Neuronal stem cell (in vitro differentiated cells): ENCODE measurements around the gene SAMD7.

Experiments
- DNase-seq: peaks from one replicate; pipeline ENCODE4 v3.0.0-alpha.2; 2013; ENCODE audit warnings: low spot score
- H2AFZ ChIP-seq: one replicate; pipeline ENCODE4 v1.6.1; 2013; ENCODE audit warnings: mild to moderate bottlenecking, low read length, inconsistent platforms
- H2AK5ac ChIP-seq: 2 replicates; pipeline ENCODE4 v1.6.1; 2013; ENCODE audit warnings: low read depth, mild to moderate bottlenecking, inconsistent platforms, low read length, moderate library complexity, mixed read lengths
- H2BK120ac ChIP-seq: 2 replicates; pipeline ENCODE4 v1.6.1; 2013; ENCODE audit warnings: low read depth, mild to moderate bottlenecking, inconsistent platforms, low read length, moderate library complexity, mixed read lengths
- H2BK12ac ChIP-seq: one replicate; pipeline ENCODE4 v1.6.1; 2013; ENCODE audit warnings: low read length, inconsistent platforms
- H2BK15ac ChIP-seq: 2 replicates; pipeline ENCODE4 v1.6.1; 2013; ENCODE audit warnings: mild to moderate bottlenecking, low read length, inconsistent platforms, mixed read lengths
- H2BK5ac ChIP-seq: one replicate; pipeline ENCODE4 v1.6.1; 2013; ENCODE audit warnings: inconsistent platforms, mild to moderate bottlenecking, low read length, moderate library complexity
- H3K14ac ChIP-seq: one replicate; pipeline ENCODE4 v1.6.1; 2013; ENCODE audit warnings: low read length, inconsistent platforms
- H3K18ac ChIP-seq: 2 replicates; pipeline ENCODE4 v1.6.1; 2013; ENCODE audit warnings: low read length, inconsistent platforms
- H3K23ac ChIP-seq: 2 replicates; pipeline ENCODE4 v1.6.1; 2013; ENCODE audit warnings: low read depth, mild to moderate bottlenecking, mixed read lengths, low read length, inconsistent platforms; ENCODE audit not compliant: poor library complexity
- H3K27ac ChIP-seq: replicated peaks from 3 replicates; pipeline ENCODE4 v1.5.1; 2013; ENCODE audit warnings: low read length, inconsistent platforms
- H3K27me3 ChIP-seq, 3 experiments: 2 replicates each; pipeline ENCODE4 v1.6.1; 2013; ENCODE audit warnings: low read length in 3 of 3, mild to moderate bottlenecking in 2 of 3, inconsistent platforms in 1 of 3, low read depth in 1 of 3, mixed read lengths in 1 of 3, moderate library complexity in 1 of 3; ENCODE audit not compliant: control insufficient read depth in 3 of 3, insufficient read depth in 3 of 3
- H3K36me3 ChIP-seq, 2 donors: replicated peaks in 1 of 2; 2 replicates each; pipeline ENCODE4 v1.6.1; 2013; ENCODE audit warnings: low read length in 2 of 2; ENCODE audit not compliant: control insufficient read depth in 2 of 2, insufficient read depth in 2 of 2
- H3K4ac ChIP-seq: 2 replicates; pipeline ENCODE4 v1.6.1; 2013; ENCODE audit warnings: inconsistent platforms, mild to moderate bottlenecking, low read length, moderate library complexity
- H3K4me1 ChIP-seq, 2 donors: 1 replicate in 1 of 2; 2 replicates in 1 of 2; pipeline ENCODE4 v1.6.1; 2013; ENCODE audit warnings: low read length in 2 of 2, low read depth in 1 of 2; ENCODE audit not compliant: control insufficient read depth in 2 of 2, insufficient read depth in 1 of 2
- H3K4me2 ChIP-seq: one replicate; pipeline ENCODE4 v1.6.1; 2013; ENCODE audit warnings: mild to moderate bottlenecking, low read length, inconsistent platforms; ENCODE audit not compliant: insufficient read depth, poor library complexity, severe bottlenecking
- H3K4me3 ChIP-seq, 2 donors: 2 replicates each; pipeline ENCODE4 v1.5.1; 2013; ENCODE audit warnings: low read length in 2 of 2, mild to moderate bottlenecking in 2 of 2, inconsistent platforms in 1 of 2, moderate library complexity in 1 of 2
- H3K79me1 ChIP-seq: one replicate; pipeline ENCODE4 v1.6.1; 2013; ENCODE audit warnings: low read depth, mild to moderate bottlenecking, inconsistent platforms, low read length, moderate library complexity
- H3K9ac ChIP-seq: one replicate; pipeline ENCODE4 v1.6.1; 2013; ENCODE audit warnings: mild to moderate bottlenecking, low read depth, low read length, inconsistent platforms; ENCODE audit not compliant: poor library complexity
- H3K9me3 ChIP-seq, 2 donors: replicated peaks in 1 of 2; 2 replicates each; pipeline versions ENCODE3 to v1.6.1; 2013; ENCODE audit warnings: low read length in 2 of 2, mild to moderate bottlenecking in 2 of 2, inconsistent platforms in 1 of 2, low read depth in 1 of 2, mixed read lengths in 1 of 2, moderate library complexity in 1 of 2; ENCODE audit not compliant: control insufficient read depth in 2 of 2, insufficient read depth in 1 of 2
- H4K8ac ChIP-seq: one replicate; pipeline ENCODE4 v1.6.1; 2013; ENCODE audit warnings: low read depth, mild to moderate bottlenecking, inconsistent platforms, low read length, moderate library complexity
- H4K91ac ChIP-seq: one replicate; pipeline ENCODE4 v1.6.1; 2013; ENCODE audit warnings: low read length, low read depth, mild to moderate bottlenecking, inconsistent platforms; ENCODE audit not compliant: poor library complexity
- WGBS, 2 donors: extraction: QIAGEN DNeasy Blood & Tissue Kit; methylation state at CpG; one replicate each; pipeline ENCODE4 v1.1.7; 2013; ENCODE audit warnings: missing lambda C conversion rate in 2 of 2, mixed read lengths in 1 of 2; ENCODE audit not compliant: insufficient read length in 2 of 2, insufficient replicate concordance in 1 of 2; ENCODE audit errors: extremely low coverage in 2 of 2; 5-methylcytosine and 5-hydroxymethylcytosine counted together

The SAMD7 gene

DNA sequence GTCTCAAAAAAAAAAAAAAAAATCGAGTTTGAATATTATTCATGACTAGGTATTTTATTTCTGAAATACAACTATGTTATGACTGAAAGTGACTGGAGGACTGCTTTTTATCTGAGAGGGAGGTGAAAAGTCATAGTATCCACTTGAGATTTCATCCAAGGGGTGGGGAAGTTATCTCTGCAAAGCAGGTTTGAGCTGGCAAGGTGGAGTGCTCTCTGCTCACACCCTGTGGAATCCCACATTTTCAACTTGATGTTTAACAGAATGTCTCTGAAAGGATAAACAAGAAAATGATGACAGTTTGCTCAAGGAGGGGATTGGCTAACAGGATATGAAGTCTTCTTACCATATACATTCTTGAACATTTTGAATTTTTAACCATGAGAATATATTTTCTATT lies 27.9 kb downstream of the SAMD7 start:
- Histone ChIP-seq H4K8ac (no peak overlapping the region), H3K27ac (no peak overlapping the region), H3K36me3 (no peaks in the 10 kb centered on the region), H2AK5ac (no peak overlapping the region), H3K9ac (no peak overlapping the region), H3K14ac (no peak overlapping the region), H2AFZ (no peak overlapping the region), H3K18ac (no peak overlapping the region), H3K27me3 (peaks cover 0 to 5% (median 0%) of the 10 kb centered on the region in 3 experiments), H3K4me2 (no peak overlapping the region), H3K4me3 (no peak overlapping the region), H2BK5ac (no peak overlapping the region), H3K79me1 (no peaks in the 10 kb centered on the region), H2BK120ac (no peak overlapping the region), H2BK15ac (no peak overlapping the region), H3K23ac (no peak overlapping the region), H2BK12ac (no peak overlapping the region), H3K4me1 (no peaks in the 10 kb centered on the region), H4K91ac (no peak overlapping the region), H3K9me3 (peaks cover 0 to 4% of the 10 kb centered on the region in 2 donors), H3K4ac (no peak overlapping the region)
- no CpG with 5 or more reads among the region's 1 CpG for WGBS, 2 donors
- no peak for DNase-seq

GRCh38 chr3:169939751-169940150 lies 28.4 kb downstream of the SAMD7 start:
- Histone ChIP-seq H3K23ac (no peak overlapping the region), H3K79me1 (no peaks in the 10 kb centered on the region), H2AK5ac (no peak overlapping the region), H3K4me3 (no peak overlapping the region), H3K27me3 (peaks cover 0 to under 1% (median 0%) of the 10 kb centered on the region in 3 experiments), H3K4me1 (no peaks in the 10 kb centered on the region), H4K8ac (no peak overlapping the region), H3K4ac (no peak overlapping the region), H2AFZ (no peak overlapping the region), H2BK120ac (no peak overlapping the region), H3K18ac (no peak overlapping the region), H2BK5ac (no peak overlapping the region), H3K9me3 (peaks cover 0 to 4% of the 10 kb centered on the region in 2 donors), H3K36me3 (no peaks in the 10 kb centered on the region), H3K4me2 (no peak overlapping the region), H3K9ac (no peak overlapping the region), H3K27ac (no peak overlapping the region), H4K91ac (no peak overlapping the region), H3K14ac (no peak overlapping the region), H2BK12ac (no peak overlapping the region), H2BK15ac (no peak overlapping the region)
- no peak for DNase-seq
- no CpG with 5 or more reads among the region's 5 CpGs for WGBS, 2 donors

DNA sequence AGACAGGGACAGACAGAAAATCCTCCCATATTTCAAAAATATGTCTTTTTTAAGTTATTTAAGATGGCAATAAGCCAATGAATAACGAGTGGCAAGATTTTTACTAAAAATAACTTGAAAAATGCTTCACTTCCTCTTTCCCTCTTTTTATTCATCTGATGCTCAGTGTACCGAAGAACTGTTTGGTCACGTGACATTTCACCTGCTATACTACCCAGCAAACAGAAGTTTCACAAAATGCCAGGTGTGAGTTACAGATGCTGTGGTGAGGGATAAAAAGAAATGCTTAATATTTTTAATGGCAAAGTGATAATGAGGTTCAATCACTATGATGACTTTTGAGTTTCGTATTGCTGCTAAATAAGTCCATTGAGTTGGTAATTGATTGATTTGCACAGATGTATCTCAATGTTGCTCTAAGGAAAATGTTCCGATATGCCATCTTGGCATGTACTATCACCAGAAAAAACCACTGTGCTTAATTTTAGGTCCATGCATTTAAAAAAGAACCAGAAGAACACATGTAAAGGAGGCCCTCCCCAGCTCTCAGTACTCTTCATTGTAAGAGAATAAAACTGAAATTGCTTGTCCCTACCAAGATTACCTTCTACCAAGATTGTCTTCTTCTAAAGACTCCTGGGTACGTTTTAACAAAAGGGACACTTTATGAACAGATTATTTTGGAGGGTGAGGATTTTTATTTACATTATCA lies 29.3 kb downstream of the SAMD7 start:
- no peak overlapping the region for H3K4me2 ChIP-seq
- no peak overlapping the region for H3K9ac ChIP-seq
- H2BK120ac ChIP-seq, result no peak overlapping the region
- no peak overlapping the region for H3K4me3 ChIP-seq
- no peaks in the 10 kb centered on the region for H3K27me3 ChIP-seq
- peaks cover 0 to 4% of the 10 kb centered on the region in 2 donors for H3K9me3 ChIP-seq
- no peaks in the 10 kb centered on the region for H3K4me1 ChIP-seq
- no peaks in the 10 kb centered on the region for H3K36me3 ChIP-seq
- H3K18ac ChIP-seq, result no peak overlapping the region
- DNase-seq, result no peak
- no peak overlapping the region for H3K14ac ChIP-seq
- no peak overlapping the region for H4K91ac ChIP-seq
- no peak overlapping the region for H3K27ac ChIP-seq
- no peak overlapping the region for H4K8ac ChIP-seq
- H3K23ac ChIP-seq, result no peak overlapping the region
- no peak overlapping the region for H2BK5ac ChIP-seq
- H3K79me1 ChIP-seq, result no peaks in the 10 kb centered on the region
- no peak overlapping the region for H2BK12ac ChIP-seq
- H2AFZ ChIP-seq, result no peak overlapping the region
- no peak overlapping the region for H3K4ac ChIP-seq
- no CpG with 5 or more reads among the region's 6 CpGs for WGBS, 2 donors
- no peak overlapping the region for H2BK15ac ChIP-seq
- no peak overlapping the region for H2AK5ac ChIP-seq

- H3K4me2 ChIP-seq, result no peak overlapping the region
- WGBS, 2 donors, result no CpG with 5 or more reads among the region's 7 CpGs
- no peak overlapping the region for H3K18ac ChIP-seq
- H2BK15ac ChIP-seq, result no peak overlapping the region
- DNase-seq, result no peak
- no peaks in the 10 kb centered on the region for H3K79me1 ChIP-seq
- H2AFZ ChIP-seq, result no peak overlapping the region
- H4K8ac ChIP-seq, result no peak overlapping the region
- H2BK5ac ChIP-seq, result no peak overlapping the region
- H3K36me3 ChIP-seq, result no peaks in the 10 kb centered on the region
- H3K27me3 ChIP-seq, result peaks cover 0 to 22% (median 0%) of the 10 kb centered on the region in 3 experiments
- H3K4ac ChIP-seq, result no peak overlapping the region
- no peak overlapping the region for H3K27ac ChIP-seq
- H3K4me1 ChIP-seq, result no peaks in the 10 kb centered on the region
- no peak overlapping the region for H3K14ac ChIP-seq
- no peak overlapping the region for H2BK12ac ChIP-seq
- H4K91ac ChIP-seq, result no peak overlapping the region
- no peak overlapping the region for H3K23ac ChIP-seq
- no peak overlapping the region for H2AK5ac ChIP-seq
- H3K4me3 ChIP-seq, result no peak overlapping the region
- H2BK120ac ChIP-seq, result no peak overlapping the region
- H3K9me3 ChIP-seq, result peaks cover 0 to 4% of the 10 kb centered on the region in 2 donors
- no peak overlapping the region for H3K9ac ChIP-seq
These were observed 33.9 kb downstream of the SAMD7 start for GRCh38 chr3:169945313-169945712.
